Ishikawa (cell line): ENCODE data around the gene GAS7.

Source experiments
- CEBPB ChIP-seq: IDR thresholded peaks from 2 replicates; pipeline ENCODE4 v1.6.1; 2012
- CREB1 ChIP-seq: IDR thresholded peaks from 2 replicates; pipeline ENCODE4 v1.6.1; 2012; ENCODE audit warnings: low read depth
- EGR1 ChIP-seq: IDR thresholded peaks from 2 replicates; pipeline ENCODE4 v1.6.1; 2012
- EP300 ChIP-seq: IDR thresholded peaks from 2 replicates; pipeline ENCODE4 v1.6.1; 2012; ENCODE audit warnings: borderline replicate concordance
- FOXM1 ChIP-seq: IDR thresholded peaks from 2 replicates; pipeline ENCODE4 v1.6.1; 2012; ENCODE audit warnings: low read depth, borderline replicate concordance
- NFIC ChIP-seq: IDR thresholded peaks from 2 replicates; pipeline ENCODE4 v1.6.1; 2012
- RAD21 ChIP-seq: IDR thresholded peaks from 2 replicates; pipeline ENCODE4 v1.6.1; 2012; ENCODE audit warnings: low read depth
- REST ChIP-seq: IDR thresholded peaks from 2 replicates; pipeline ENCODE4 v1.6.1; 2012; ENCODE audit warnings: low read depth, mild to moderate bottlenecking
- TAF1 ChIP-seq: IDR thresholded peaks from 2 replicates; pipeline ENCODE4 v1.6.1; 2012; ENCODE audit warnings: low read depth, mild to moderate bottlenecking
- TCF12 ChIP-seq: IDR thresholded peaks from 2 replicates; pipeline ENCODE4 v1.6.1; 2012; ENCODE audit warnings: low read depth
- TEAD4 ChIP-seq: IDR thresholded peaks from 2 replicates; pipeline ENCODE4 v1.6.1; 2012
- USF1 ChIP-seq: IDR thresholded peaks from 2 replicates; pipeline ENCODE4 v1.6.1; 2012
- YY1 ChIP-seq: IDR thresholded peaks from 2 replicates; pipeline ENCODE4 v1.6.1; 2012; ENCODE audit warnings: low read depth
- ZBTB7A ChIP-seq: IDR thresholded peaks from 2 replicates; pipeline ENCODE4 v1.6.1; 2012; ENCODE audit warnings: low read depth
- TF ChIP-seq, protein P1 (sequence below): IDR thresholded peaks from 2 replicates; pipeline ENCODE4 v1.6.1; 2012

Gene GAS7

DNA sequence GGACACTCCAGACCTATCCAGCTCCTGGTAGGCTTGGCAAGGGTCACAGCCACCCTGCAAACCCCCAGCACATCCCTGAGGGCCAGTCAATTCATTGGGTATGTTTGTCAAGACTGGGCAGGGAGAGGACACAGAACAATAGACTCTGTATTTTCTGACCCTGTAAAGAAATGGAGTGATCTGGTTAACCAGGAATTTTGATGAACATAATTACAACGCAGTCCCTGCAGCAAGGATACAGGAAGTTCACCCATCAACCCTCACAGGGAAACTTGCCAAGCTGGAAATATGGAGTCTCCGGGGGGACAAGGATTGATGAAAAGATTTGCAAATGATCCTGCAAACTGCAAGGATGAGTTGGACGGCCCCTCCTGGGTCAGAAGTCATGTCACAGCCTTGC is 167.3 kb downstream of the GAS7 start:
- TF ChIP-seq, protein P1, sequence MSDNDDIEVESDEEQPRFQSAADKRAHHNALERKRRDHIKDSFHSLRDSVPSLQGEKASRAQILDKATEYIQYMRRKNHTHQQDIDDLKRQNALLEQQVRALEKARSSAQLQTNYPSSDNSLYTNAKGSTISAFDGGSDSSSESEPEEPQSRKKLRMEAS: no peak
- TF ChIP-seq NFIC (no peak), REST (no peak), CEBPB (no peak), RAD21 (no peak), ZBTB7A (no peak), FOXM1 (no peak), TEAD4 (no peak), TCF12 (no peak), EP300 (no peak), USF1 (no peak), YY1 (no peak), CREB1 (no peak), EGR1 (no peak), TAF1 (no peak)

DNA sequence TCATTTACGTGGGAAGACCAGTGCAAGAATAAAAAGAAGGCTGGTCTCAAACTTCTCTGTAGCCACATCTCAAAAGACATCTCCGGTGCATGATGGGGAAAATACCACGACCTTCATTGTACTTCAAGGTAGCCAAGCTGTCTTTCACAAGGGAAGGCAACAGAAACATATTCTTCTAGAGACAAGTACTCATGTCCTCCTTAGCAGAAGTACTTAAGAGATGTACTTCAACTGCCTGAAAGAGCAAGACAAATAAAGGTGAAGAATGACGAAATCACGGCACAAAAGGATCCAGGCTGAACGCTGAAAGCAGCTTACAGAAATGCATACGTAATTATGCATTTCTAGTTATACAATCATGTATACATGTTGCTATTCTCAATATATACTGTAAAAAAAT is 169.3 kb downstream of the GAS7 start:
- TF ChIP-seq USF1 (no peak), TAF1 (no peak), CREB1 (no peak), FOXM1 (no peak), ZBTB7A (no peak), TCF12 (no peak), EGR1 (no peak), CEBPB (no peak), TEAD4 (no peak), EP300 (no peak), NFIC (no peak), RAD21 (no peak), REST (no peak), YY1 (no peak)
- TF ChIP-seq, protein P1: no peak

- no peak for TF ChIP-seq YY1
- TF ChIP-seq, protein P1: no peak
- no peak for TF ChIP-seq TAF1
- no peak for TF ChIP-seq EP300
- TF ChIP-seq EGR1: no peak
- TF ChIP-seq USF1: no peak
- no peak for TF ChIP-seq TCF12
- no peak for TF ChIP-seq NFIC
Observed at GRCh38 chr17:10025976-10026901, 172.2 kb downstream of the GAS7 start.

GRCh38 chr17:10025224-10025623 is 173.2 kb downstream of the GAS7 start:
- no peak for TF ChIP-seq TAF1
- TF ChIP-seq CREB1: no peak
- no peak for TF ChIP-seq YY1
- no peak for TF ChIP-seq EP300
- no peak for TF ChIP-seq FOXM1
- no peak for TF ChIP-seq TCF12
- TF ChIP-seq, protein P1: no peak
- no peak for TF ChIP-seq CEBPB
- no peak for TF ChIP-seq RAD21
- TF ChIP-seq ZBTB7A: no peak
- TF ChIP-seq REST: no peak
- no peak for TF ChIP-seq EGR1
- no peak for TF ChIP-seq TEAD4
